Breast epithelium (tissue), 3 donors: ENCODE results near the gene COL4A2.

ENCODE experiments used
- POLR2A ChIP-seq: fragments of 450-650 bp; IDR thresholded peaks from one replicate; pipeline ENCODE4 v1.6.1; 2016; ENCODE audit warnings: antibody characterized with exemption, mild to moderate bottlenecking, moderate library complexity
- TF ChIP-seq, protein P1 (sequence below), 3 donors: fragments of 450-650 bp; IDR thresholded peaks; one replicate each; pipeline ENCODE4 v1.5.1; 2016 to 2017; ENCODE audit warnings: antibody characterized with exemption in 3 of 3, mild to moderate bottlenecking in 3 of 3, moderate library complexity in 3 of 3

DNA sequence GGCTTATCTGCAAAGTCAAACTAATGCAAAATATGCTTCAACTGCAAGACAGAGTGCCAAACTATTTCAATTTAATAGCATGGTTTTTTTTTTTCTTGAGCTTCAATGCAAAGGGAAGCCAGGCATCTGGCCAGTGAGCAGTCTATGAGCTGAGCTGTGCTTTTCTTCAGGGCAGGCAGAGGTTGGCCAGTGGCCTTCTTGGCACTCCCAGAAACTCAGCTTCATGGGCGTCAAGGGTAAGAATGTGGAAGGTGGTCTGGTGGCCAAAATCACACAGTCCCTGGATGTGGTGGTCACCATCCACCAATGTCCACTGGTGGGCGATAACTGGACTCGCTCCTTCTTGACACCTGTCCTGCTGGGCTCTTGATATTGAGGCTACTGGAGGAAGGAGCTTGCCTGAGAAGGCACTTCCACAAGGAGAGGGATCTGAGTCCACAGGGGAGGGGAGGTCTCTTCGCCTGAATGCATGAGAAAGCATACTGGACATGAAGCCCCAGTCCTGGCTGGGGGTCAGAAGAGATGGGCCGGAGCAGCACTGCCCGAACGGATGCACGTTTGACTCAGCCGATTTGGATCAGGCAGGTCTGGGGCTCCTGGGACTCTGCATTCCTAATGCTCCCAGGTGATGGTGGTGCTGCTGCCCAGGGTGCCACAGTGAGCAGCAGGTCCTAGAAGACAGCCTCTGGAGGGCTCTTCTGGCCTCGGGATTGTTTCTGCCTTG is 17.1 kb downstream of the COL4A2 start:
- TF ChIP-seq, protein P1, sequence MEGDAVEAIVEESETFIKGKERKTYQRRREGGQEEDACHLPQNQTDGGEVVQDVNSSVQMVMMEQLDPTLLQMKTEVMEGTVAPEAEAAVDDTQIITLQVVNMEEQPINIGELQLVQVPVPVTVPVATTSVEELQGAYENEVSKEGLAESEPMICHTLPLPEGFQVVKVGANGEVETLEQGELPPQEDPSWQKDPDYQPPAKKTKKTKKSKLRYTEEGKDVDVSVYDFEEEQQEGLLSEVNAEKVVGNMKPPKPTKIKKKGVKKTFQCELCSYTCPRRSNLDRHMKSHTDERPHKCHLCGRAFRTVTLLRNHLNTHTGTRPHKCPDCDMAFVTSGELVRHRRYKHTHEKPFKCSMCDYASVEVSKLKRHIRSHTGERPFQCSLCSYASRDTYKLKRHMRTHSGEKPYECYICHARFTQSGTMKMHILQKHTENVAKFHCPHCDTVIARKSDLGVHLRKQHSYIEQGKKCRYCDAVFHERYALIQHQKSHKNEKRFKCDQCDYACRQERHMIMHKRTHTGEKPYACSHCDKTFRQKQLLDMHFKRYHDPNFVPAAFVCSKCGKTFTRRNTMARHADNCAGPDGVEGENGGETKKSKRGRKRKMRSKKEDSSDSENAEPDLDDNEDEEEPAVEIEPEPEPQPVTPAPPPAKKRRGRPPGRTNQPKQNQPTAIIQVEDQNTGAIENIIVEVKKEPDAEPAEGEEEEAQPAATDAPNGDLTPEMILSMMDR (IDR thresholded peaks at IDR 0.05), result no peak
- TF ChIP-seq POLR2A, result no peak
